Loucy (cell line): ENCODE results near the gene BMERB1.
"Not testable (repeated sequence)": the region's sequence is repeated elsewhere in the genome, so short reads cannot be mapped to it uniquely, and the experiment has no call there.

Source experiments
- H2AFZ ChIP-seq: fragments of 200-600 bp; sonication (generic); 2 replicates; pipeline ENCODE4 v1.6.0; 2016; ENCODE audit warnings: antibody characterized with exemption, mild to moderate bottlenecking, low read length, moderate library complexity
- H3F3A ChIP-seq: fragments of 200-600 bp; 2 replicates; pipeline ENCODE4 v1.6.0; 2016; ENCODE audit warnings: antibody characterized with exemption, low read depth, mild to moderate bottlenecking
- H3K27me3 ChIP-seq: fragments of 200-600 bp; sonication (generic); 2 replicates; pipeline ENCODE4 v1.6.1; 2014; ENCODE audit warnings: low read length, mild to moderate bottlenecking; ENCODE audit not compliant: insufficient read depth, poor library complexity, severe bottlenecking
- H3K36me3 ChIP-seq: fragments of 200-600 bp; sonication (generic); 2 replicates; pipeline ENCODE4 v1.6.1; 2016; ENCODE audit warnings: low read length; ENCODE audit not compliant: insufficient read depth
- H3K4me1 ChIP-seq: fragments of 200-600 bp; sonication (generic); 2 replicates; pipeline ENCODE4 v1.5.1; 2014; ENCODE audit warnings: low read length, mild to moderate bottlenecking; ENCODE audit not compliant: insufficient read depth, poor library complexity, severe bottlenecking
- H3K4me2 ChIP-seq: fragments of 200-600 bp; sonication (generic); 2 replicates; pipeline ENCODE4 v1.6.0; 2014; ENCODE audit warnings: antibody characterized with exemption, low read length, low read depth, mild to moderate bottlenecking; ENCODE audit not compliant: poor library complexity, severe bottlenecking
- H3K4me3 ChIP-seq: fragments of 200-600 bp; sonication (generic); 2 replicates; pipeline ENCODE4 v1.5.1; 2014; ENCODE audit warnings: low read length, mild to moderate bottlenecking, mixed read lengths; ENCODE audit not compliant: poor library complexity, severe bottlenecking
- H3K79me2 ChIP-seq: fragments of 200-600 bp; sonication (generic); 2 replicates; pipeline ENCODE4 v1.6.1; 2014; ENCODE audit warnings: low read length; ENCODE audit not compliant: insufficient read depth
- H3K9ac ChIP-seq: fragments of 200-600 bp; sonication (generic); 2 replicates; pipeline ENCODE4 v1.6.0; 2014; ENCODE audit warnings: mild to moderate bottlenecking, low read depth, low read length, moderate library complexity; ENCODE audit not compliant: poor library complexity, severe bottlenecking
- H3K9me2 ChIP-seq: fragments of 200-600 bp; sonication (generic); replicated peaks from 2 replicates; pipeline ENCODE4 v1.6.1; 2016; ENCODE audit warnings: low read depth, low read length, mixed read lengths
- H3K9me3 ChIP-seq: fragments of 200-600 bp; sonication (generic); 2 replicates; pipeline ENCODE4 v1.6.1; 2014; ENCODE audit warnings: mild to moderate bottlenecking, antibody characterized with exemption, low read length, low read depth; ENCODE audit not compliant: insufficient read depth
- H4K20me1 ChIP-seq: fragments of 200-600 bp; sonication (generic); 2 replicates; pipeline ENCODE4 v1.6.0; 2014; ENCODE audit warnings: antibody characterized with exemption, low read length, mild to moderate bottlenecking; ENCODE audit not compliant: insufficient read depth, poor library complexity, severe bottlenecking
- EZH2phosphoT487 ChIP-seq: fragments of 200-600 bp; IDR thresholded peaks from 2 replicates; pipeline ENCODE4 v1.6.1; 2018; ENCODE audit warnings: antibody characterized with exemption, mild to moderate bottlenecking, moderate library complexity, borderline replicate concordance
- TF ChIP-seq, protein P1 (sequence below): fragments of 200-600 bp; sonication (generic); conservative IDR thresholded peaks from 2 replicates; pipeline ENCODE4 v1.5.1; 2014; ENCODE audit warnings: mild to moderate bottlenecking, antibody characterized with exemption, low read length

BMERB1 gene

DNA sequence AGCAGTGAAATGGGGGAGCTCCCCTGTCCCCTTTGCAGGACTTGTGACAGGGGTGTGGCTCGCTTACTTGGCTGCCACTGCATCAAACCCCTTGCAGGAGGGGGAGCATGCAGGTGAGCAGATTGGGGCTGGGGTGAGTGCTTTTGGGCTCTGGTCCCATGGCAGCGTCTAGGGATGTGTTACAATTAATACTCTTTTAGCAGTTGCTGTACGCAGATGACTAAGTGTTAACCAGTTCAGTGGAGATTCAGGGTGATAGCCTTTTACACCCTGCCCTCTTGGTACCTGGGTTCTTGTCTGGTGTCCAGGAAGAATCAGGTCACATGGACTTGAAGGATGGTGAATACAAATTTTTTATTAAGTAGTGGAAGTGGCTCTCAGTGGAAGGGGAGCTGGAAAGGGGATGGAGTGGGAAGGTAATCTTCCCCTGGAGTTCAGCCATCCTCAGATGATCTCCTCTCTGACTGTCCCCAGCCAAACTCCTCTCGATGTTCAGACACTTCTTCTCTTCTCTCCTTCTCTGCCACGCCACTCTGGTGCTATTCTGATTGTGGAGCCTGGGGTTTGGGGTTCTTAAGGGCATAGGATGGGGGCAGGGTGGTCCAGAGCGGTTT lies 108.5 kb downstream of the BMERB1 start:
- H3K4me2 ChIP-seq, result no peak overlapping the region
- H3K4me1 ChIP-seq, result no peaks in the 10 kb centered on the region
- no peaks in the 10 kb centered on the region for H4K20me1 ChIP-seq
- no peaks in the 10 kb centered on the region for H3F3A ChIP-seq
- H3K79me2 ChIP-seq, result no peaks in the 10 kb centered on the region
- no peaks in the 10 kb centered on the region for H3K9me2 ChIP-seq
- H3K9me3 ChIP-seq, result no peaks in the 10 kb centered on the region
- H3K36me3 ChIP-seq, result no peaks in the 10 kb centered on the region
- H3K27me3 ChIP-seq, result no peaks in the 10 kb centered on the region
- no peak overlapping the region for H3K4me3 ChIP-seq
- H2AFZ ChIP-seq, result no peak overlapping the region
- H3K9ac ChIP-seq, result no peak overlapping the region
- no peak for TF ChIP-seq EZH2phosphoT487
- TF ChIP-seq, protein P1, sequence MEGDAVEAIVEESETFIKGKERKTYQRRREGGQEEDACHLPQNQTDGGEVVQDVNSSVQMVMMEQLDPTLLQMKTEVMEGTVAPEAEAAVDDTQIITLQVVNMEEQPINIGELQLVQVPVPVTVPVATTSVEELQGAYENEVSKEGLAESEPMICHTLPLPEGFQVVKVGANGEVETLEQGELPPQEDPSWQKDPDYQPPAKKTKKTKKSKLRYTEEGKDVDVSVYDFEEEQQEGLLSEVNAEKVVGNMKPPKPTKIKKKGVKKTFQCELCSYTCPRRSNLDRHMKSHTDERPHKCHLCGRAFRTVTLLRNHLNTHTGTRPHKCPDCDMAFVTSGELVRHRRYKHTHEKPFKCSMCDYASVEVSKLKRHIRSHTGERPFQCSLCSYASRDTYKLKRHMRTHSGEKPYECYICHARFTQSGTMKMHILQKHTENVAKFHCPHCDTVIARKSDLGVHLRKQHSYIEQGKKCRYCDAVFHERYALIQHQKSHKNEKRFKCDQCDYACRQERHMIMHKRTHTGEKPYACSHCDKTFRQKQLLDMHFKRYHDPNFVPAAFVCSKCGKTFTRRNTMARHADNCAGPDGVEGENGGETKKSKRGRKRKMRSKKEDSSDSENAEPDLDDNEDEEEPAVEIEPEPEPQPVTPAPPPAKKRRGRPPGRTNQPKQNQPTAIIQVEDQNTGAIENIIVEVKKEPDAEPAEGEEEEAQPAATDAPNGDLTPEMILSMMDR, result no peak

DNA sequence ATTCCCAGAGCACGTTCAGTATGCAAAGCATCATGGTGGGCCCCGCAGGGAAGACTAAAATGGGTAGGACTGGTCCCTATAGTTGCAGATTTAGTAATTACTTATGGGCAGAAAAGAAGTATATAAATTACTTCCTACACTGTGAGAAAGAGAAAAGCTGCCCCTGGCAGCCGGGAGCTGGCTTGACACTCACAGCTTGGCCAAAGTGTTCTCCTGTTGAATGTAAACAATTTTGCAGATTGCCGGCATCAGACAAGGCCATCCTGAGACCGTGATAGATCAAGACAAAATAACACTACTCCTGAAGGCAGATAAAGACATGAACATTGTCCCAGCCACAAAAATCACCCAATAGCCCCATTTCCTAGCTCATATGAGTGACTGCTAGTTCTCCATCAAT lies 110.0 kb downstream of the BMERB1 start:
- no peaks in the 10 kb centered on the region for H4K20me1 ChIP-seq
- TF ChIP-seq EZH2phosphoT487, result no peak
- TF ChIP-seq, protein P1, result no peak
- no peak overlapping the region for H3K9ac ChIP-seq
- H3K27me3 ChIP-seq, result no peaks in the 10 kb centered on the region
- H2AFZ ChIP-seq, result no peak overlapping the region
- H3K9me2 ChIP-seq, result no peaks in the 10 kb centered on the region
- H3K79me2 ChIP-seq, result no peaks in the 10 kb centered on the region
- no peaks in the 10 kb centered on the region for H3K4me1 ChIP-seq
- H3K4me2 ChIP-seq, result no peak overlapping the region
- no peaks in the 10 kb centered on the region for H3K9me3 ChIP-seq
- no peaks in the 10 kb centered on the region for H3K36me3 ChIP-seq
- no peak overlapping the region for H3K4me3 ChIP-seq
- H3F3A ChIP-seq, result no peaks in the 10 kb centered on the region

DNA sequence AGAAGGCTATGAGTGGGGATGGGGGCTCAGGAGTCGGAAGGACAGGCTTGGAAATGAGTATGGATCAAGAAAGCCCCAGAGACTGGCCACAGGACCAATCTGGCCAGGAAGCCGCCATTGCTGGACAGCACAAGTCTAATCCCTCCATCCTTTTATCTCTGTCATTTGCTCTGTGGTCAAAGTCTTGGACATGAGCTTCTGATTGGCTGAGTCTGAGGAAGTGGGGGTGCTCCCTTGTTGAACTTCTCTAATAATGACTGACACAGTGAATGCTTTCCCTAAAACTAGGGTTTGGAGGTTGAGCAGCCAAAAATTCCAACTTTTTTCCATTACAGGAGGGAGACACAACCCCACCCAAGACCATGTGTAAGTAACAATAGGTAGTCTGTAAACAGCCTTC lies 111.2 kb downstream of the BMERB1 start:
- H4K20me1 ChIP-seq, result no peaks in the 10 kb centered on the region
- no peaks in the 10 kb centered on the region for H3K9me3 ChIP-seq
- H2AFZ ChIP-seq, result no peak overlapping the region
- H3K4me1 ChIP-seq, result no peaks in the 10 kb centered on the region
- TF ChIP-seq EZH2phosphoT487, result no peak
- TF ChIP-seq, protein P1, result no peak
- no peak overlapping the region for H3K9ac ChIP-seq
- H3F3A ChIP-seq, result no peaks in the 10 kb centered on the region
- H3K4me2 ChIP-seq, result no peak overlapping the region
- no peaks in the 10 kb centered on the region for H3K79me2 ChIP-seq
- H3K9me2 ChIP-seq, result no peaks in the 10 kb centered on the region
- no peaks in the 10 kb centered on the region for H3K36me3 ChIP-seq
- no peak overlapping the region for H3K4me3 ChIP-seq
- no peaks in the 10 kb centered on the region for H3K27me3 ChIP-seq

DNA sequence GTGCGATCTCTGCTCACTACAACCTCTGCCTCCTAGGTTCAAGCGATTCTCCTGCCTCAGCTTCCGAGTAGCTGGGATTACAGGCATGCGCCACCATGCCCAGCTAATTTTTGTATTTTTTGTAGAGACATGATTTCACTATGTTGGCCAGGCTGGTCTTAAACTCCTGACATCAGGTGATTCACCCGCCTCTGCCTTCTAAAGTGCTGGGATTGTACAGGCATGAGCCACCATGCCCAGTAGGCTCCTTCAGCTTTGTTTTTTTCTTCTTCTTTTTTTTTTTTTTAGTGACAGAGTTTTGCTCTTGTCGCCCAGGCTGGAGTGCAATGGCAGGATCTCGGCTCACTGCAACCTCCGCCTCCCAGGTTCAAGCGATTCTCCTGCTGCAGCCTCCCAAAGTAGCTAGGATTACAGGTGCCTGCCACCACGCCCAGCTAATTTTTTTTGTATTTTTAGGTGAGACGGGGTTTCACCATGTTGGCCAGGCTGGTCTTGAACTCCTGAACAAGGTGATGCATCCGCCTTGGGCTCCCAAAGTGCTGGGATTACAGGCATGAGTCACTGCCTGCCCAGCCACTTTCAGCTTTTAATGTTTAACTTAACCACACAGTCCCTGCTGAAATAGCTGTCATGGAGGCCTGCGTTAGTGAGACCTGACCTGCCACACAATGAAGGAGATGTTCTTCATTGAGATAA lies 112.8 kb downstream of the BMERB1 start:
- H3K79me2 ChIP-seq, H2AFZ ChIP-seq: not testable (repeated sequence)

More for the DNA sequence above, 112.8 kb downstream of the BMERB1 start:
- H4K20me1 ChIP-seq, H3K4me1 ChIP-seq, H3K36me3 ChIP-seq, H3K4me3 ChIP-seq, H3K4me2 ChIP-seq, H3K9me3 ChIP-seq, H3F3A ChIP-seq, H3K9me2 ChIP-seq, H3K9ac ChIP-seq, H3K27me3 ChIP-seq: not testable (repeated sequence)
